ENCODE data around the gene SPACA7.
A peak's percentile ranks its signal among the peaks of the same experiment; 100 is the strongest.

Gene SPACA7

GRCh38 chr13:112443191-112443994 is 67.2 kb downstream of the SPACA7 start:
- peak; percentile 39 for TF ChIP-seq CTCF (IDR thresholded peaks at IDR 0.05; ENCODE audit: low read length, missing control alignments)
- DNase-seq (ENCODE audit: low read depth), result no peak
- H3K4me3 ChIP-seq (replicated peaks; ENCODE audit: low read depth, low read length), result no peak overlapping the region

DNA sequence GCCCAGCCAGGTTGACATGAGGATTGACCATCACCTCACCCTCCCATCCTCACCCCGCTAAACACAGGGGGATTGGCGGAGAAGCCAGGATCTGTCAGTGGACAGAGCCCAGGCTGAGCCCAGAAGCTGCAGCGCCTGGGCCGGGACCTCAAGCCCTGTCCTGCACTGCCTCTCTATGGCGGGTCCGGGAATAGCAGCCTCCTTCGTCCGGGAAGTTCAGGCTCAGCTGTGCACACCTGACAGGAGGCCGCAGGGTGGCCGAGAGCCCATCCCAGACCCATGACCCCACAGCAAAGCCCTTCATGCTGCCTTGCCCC is 67.8 kb downstream of the SPACA7 start:
- peak; percentile 56 for DNase-seq (ENCODE audit: low read depth)
- peak; percentile 77 for TF ChIP-seq CTCF (IDR thresholded peaks at IDR 0.05; ENCODE audit: low read length, missing control alignments)

GRCh38 chr13:112444416-112445399 is 68.6 kb downstream of the SPACA7 start:
- TF ChIP-seq CTCF (IDR thresholded peaks at IDR 0.05; ENCODE audit: low read length, missing control alignments), result no peak
- H3K4me3 ChIP-seq (replicated peaks; ENCODE audit: low read depth, low read length), result no peak overlapping the region
- no peak for DNase-seq (ENCODE audit: low read depth)

More for the DNA sequence above, 67.8 kb downstream of the SPACA7 start:
- H3K4me3 ChIP-seq (replicated peaks; ENCODE audit: low read depth, low read length), result no peak overlapping the region

DNA sequence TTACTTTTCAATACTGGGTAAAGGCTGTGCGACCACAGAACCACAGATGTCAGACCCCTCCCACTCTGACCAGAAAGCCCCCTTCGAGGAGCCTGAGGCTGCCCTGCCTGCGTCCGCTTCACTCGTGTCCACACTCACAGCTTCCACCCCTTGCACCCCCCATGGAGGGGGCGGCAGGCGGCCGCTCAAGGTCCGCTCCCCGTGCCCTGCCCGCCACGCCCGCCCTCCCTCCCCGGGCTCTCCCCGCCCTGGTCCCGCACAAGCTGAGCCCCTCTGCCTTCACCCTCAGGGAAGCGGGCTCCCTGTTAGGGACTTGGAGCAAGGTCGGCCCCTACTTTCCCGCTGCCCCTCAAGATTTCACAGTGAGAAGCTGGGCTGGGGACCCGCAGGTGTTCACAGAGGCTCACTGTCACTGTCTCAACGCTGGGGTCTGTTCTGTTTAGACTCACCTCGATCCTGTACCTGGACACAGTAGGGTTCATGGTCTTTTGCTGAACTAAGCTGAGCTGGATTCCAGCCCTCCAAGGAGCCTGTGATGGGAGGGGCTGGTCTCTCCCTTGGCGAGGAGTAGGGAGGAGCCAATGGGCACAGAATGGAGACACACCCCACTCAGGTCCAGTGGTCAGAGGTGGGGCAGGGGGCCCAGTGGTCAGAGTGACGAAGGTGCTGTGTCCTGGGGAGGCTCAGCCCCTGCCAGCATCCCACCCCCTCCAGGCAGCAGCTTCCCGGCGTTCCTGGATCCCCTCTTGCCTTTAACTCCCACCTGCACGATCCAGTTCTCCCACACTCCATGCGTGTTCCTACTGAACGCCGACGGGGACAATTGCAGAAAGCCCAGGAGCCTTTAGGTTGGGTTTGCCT is 69.5 kb downstream of the SPACA7 start:
- no peak overlapping the region for H3K4me3 ChIP-seq (replicated peaks; ENCODE audit: low read depth, low read length)
- no peak for TF ChIP-seq CTCF (IDR thresholded peaks at IDR 0.05; ENCODE audit: low read length, missing control alignments)
- DNase-seq (ENCODE audit: low read depth), result no peak

DNA sequence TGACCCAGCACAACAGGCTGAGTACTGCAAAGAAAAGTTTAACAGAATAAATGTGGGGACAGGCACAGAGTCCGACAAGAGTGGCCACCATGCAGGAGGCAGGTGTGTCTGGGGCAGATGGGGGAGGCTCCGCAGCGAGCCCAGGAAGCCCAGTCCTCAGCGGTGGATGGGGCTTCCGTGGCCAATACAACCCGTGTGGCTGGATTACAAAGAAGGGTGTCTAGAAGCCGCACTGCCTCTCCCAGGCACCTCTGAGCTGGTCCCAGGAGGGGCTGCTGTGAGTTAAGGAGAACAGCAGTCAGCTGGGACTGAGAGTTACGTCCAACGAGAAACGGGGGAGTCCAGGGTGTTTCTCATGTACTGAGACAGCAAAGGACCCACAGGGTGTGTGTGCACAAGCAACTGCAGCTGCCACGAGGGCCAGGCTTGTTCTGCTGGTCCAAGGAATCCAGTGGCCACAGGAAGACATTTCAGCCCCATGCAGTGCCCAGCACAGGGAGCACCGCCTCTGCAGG is 70.2 kb downstream of the SPACA7 start:
- TF ChIP-seq CTCF (IDR thresholded peaks at IDR 0.05; ENCODE audit: low read length, missing control alignments), result no peak
- no peak for DNase-seq (ENCODE audit: low read depth)

DNA sequence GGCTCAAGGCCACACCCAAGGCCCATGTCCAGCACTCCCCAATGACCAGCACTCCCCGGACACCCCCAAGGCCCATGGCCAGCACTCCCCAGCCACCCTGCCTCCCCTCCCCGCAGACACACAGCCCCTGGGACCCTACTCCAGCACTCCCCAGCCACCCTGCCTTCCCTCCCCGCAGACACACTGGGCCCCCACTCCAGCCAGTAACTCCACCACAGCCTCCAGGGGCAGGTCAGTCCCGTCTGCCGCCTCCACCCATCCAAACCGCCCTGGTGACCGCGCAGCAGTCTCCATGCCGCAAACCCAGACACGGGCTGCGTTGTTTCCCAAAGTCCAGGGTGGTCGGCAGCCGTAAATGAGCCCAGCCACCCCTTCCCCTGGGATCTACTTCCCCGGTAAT is 70.7 kb downstream of the SPACA7 start:
- DNase-seq (ENCODE audit: low read depth), result no peak
- TF ChIP-seq CTCF (IDR thresholded peaks at IDR 0.05; ENCODE audit: low read length, missing control alignments), result no peak
- H3K4me3 ChIP-seq (replicated peaks; ENCODE audit: low read depth, low read length), result no peak overlapping the region

More for the DNA sequence above, 70.2 kb downstream of the SPACA7 start:
- no peak overlapping the region for H3K4me3 ChIP-seq (replicated peaks; ENCODE audit: low read depth, low read length)

All from fibroblast of pulmonary artery (primary cell).